NCI-H1105 (cell line): ENCODE data around the gene ZDBF2.
"Not testable (repeated sequence)": the region's sequence is repeated elsewhere in the genome, so short reads cannot be mapped to it uniquely, and the experiment has no call there.

Experiments used
- DNase-seq: peaks from one replicate; lab custom pipeline; 2025; lab: John Stamatoyannopoulos, UW

ZDBF2 gene

GRCh38 chr2:206323486-206323885 is 49.0 kb downstream of the ZDBF2 start:
- no peak for DNase-seq

- DNase-seq: no peak
Measured at GRCh38 chr2:206324869-206325268, 50.4 kb downstream of the ZDBF2 start.

GRCh38 chr2:206328974-206329373 is 54.5 kb downstream of the ZDBF2 start:
- DNase-seq: no peak

GRCh38 chr2:206336861-206337260 is 62.4 kb downstream of the ZDBF2 start:
- no peak for DNase-seq

GRCh38 chr2:206337956-206338355 is 63.5 kb downstream of the ZDBF2 start:
- no peak for DNase-seq

- no peak for DNase-seq
Measured at GRCh38 chr2:206341396-206341795, 66.9 kb downstream of the ZDBF2 start.

- DNase-seq: no peak
Measured at GRCh38 chr2:206343144-206343543, 68.7 kb downstream of the ZDBF2 start.

- no peak for DNase-seq
Measured at GRCh38 chr2:206343816-206344215, 69.4 kb downstream of the ZDBF2 start.

- no peak for DNase-seq
Measured at GRCh38 chr2:206345606-206346005, 71.1 kb downstream of the ZDBF2 start.

- no peak for DNase-seq
Measured at GRCh38 chr2:206349375-206349774, 74.9 kb downstream of the ZDBF2 start.

GRCh38 chr2:206352571-206352970 is 78.1 kb downstream of the ZDBF2 start:
- DNase-seq: no peak

- no peak for DNase-seq
Measured at GRCh38 chr2:206353685-206354084, 79.2 kb downstream of the ZDBF2 start.

- no peak for DNase-seq
Measured at GRCh38 chr2:206354129-206354528, 79.7 kb downstream of the ZDBF2 start.

- DNase-seq: not testable (repeated sequence)
Measured at GRCh38 chr2:206356840-206357239, 82.4 kb downstream of the ZDBF2 start.

- not testable (repeated sequence) for DNase-seq
Measured at GRCh38 chr2:206360840-206361239, 86.4 kb downstream of the ZDBF2 start.

GRCh38 chr2:206361407-206362045 is 87.1 kb downstream of the ZDBF2 start:
- DNase-seq: no peak
